H1 (cell line): ENCODE data around the gene FKBP10. TPM values are rescaled to one million over a fixed set of nuclear protein-coding genes. Genes with fewer than 3 reads are reported as not detected.

Experiments
- BRCA1 ChIP-seq: IDR thresholded peaks from 2 replicates; pipeline ENCODE4 v1.6.1; 2012; ENCODE audit warnings: low read depth, low read length, improper control_type of control experiment
- CHD1 ChIP-seq: IDR thresholded peaks from 2 replicates; pipeline ENCODE4 v1.6.1; 2012; ENCODE audit warnings: low read depth, low read length, improper control_type of control experiment
- CHD2 ChIP-seq: IDR thresholded peaks from 2 replicates; pipeline ENCODE4 v1.6.1; 2012; ENCODE audit warnings: low read length, improper control_type of control experiment
- KDM1A ChIP-seq: fragments of 200-600, 300-600 bp; sonication (generic); IDR thresholded peaks from 2 replicates; pipeline ENCODE4 v1.7.1; 2016; ENCODE audit warnings: mild to moderate bottlenecking, low read length, borderline replicate concordance
- PHF8 ChIP-seq: fragments of 200-600 bp; sonication (generic); conservative IDR thresholded peaks from 2 replicates; pipeline ENCODE4 v1.7.1; 2012; ENCODE audit warnings: low read depth, mild to moderate bottlenecking, inconsistent platforms, low read length, moderate library complexity
- polyA plus RNA-seq, 7 experiments: library from polyadenylated mRNA; depleted of rRNA in 3 of 7; stranded (reverse) in 5 of 7; unstranded in 2 of 7; fragments of >200 nt in 5 of 7; fragments of 200-250 nt in 2 of 7; gene quantifications; 1 replicate in 5 of 7; 2 replicates in 1 of 7; 4 replicates in 1 of 7; pipeline versions ENCODE4 v1.2.1 to v1.2.3, GENCODE V29; 2011 to 2013; ENCODE audit warnings: missing spikeins in 2 of 7, mixed read lengths in 2 of 7
- total RNA-seq: library from RNA; stranded (reverse); fragmentation: NEBNext Ultra II Directional; extraction: Animal tissue kit (Norgen Biotek cat#: 25700); gene quantifications from 2 replicates; pipeline ENCODE4 v1.2.1, GENCODE V29; 2021

The FKBP10 gene
- total and polyA plus RNA-seq, 2 of the 8 experiments (the other 6 are each of a cell fraction or from before 2014, with no cell fraction given), result 173 to 283 TPM

- no peak for TF ChIP-seq KDM1A
- TF ChIP-seq CHD2, result no peak
- no peak for TF ChIP-seq CHD1
- TF ChIP-seq PHF8, result no peak
- no peak for TF ChIP-seq BRCA1
Measured at GRCh38 chr17:41863074-41863848, 50.5 kb downstream of the FKBP10 start (continued).
